HG02623 (cell line): Measurements from ENCODE around the gene TCHH.
"Not testable (repeated sequence)": the region's sequence is repeated elsewhere in the genome, so short reads cannot be mapped to it uniquely, and the experiment has no call there.

Source experiments
- ATAC-seq: cut with Tn5 transposase; IDR thresholded peaks from one replicate; pipeline ENCODE4 v1.9.1; 2021; ENCODE audit warnings: moderate library complexity; ENCODE audit not compliant: unreplicated experiment

The TCHH gene

DNA sequence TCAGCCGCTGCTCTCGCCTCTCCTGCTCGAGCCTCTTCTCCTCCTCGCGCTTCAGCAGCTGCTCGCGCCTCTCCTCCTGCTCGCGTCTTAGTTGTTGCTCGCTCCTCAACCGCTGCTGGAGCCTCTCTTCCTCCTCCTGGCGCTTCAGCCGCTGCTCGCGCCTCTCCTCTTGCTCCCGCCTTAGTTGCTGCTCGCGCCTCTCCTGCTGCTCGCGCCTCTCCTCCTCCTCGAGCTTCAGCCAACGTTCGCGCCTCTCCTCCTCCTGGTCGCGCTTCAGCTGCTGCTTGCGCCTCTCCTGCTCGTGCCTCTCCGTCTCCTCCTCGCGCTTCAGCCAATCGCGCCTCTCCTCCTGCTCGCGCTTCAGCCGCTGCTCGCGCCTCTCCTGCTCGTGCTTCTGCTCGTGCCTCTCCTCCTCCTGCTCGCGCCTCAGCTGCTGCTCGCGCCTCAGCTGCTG is 3.7 kb downstream of the TCHH start:
- ATAC-seq: no peak

DNA sequence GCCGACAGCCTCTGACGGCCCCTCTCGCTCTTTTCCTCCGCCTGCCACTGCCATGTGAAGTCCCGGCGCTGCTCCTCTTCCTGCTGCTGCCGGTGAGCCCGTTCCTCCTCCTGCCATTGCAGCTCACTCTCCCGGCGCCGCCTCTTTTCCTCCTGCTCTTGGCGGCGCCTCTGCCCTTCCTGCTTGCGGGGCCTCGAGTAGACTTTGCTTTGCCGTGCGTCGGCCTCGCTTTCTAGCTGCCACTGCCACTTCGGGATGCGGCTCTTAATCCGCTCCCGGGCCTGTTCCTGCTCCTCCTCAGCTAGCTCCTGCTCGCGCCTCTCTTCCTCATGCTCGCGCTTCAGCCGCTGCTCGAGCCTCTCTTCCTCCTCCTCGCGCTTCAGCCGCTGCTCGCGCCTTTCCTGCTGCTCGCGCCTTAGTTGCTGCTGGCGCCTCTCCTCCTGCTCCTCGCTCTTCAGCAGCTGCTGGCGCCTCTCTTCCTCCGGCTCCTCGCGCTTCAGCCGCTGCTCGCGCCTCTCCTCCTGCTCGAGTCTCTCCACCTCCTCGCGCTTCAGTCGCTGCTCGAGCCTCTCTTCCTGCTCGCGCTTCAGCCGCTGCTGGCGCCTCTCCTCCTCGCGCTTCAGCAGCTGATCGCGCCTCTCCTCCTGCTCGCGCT is 4.3 kb downstream of the TCHH start:
- no peak for ATAC-seq

DNA sequence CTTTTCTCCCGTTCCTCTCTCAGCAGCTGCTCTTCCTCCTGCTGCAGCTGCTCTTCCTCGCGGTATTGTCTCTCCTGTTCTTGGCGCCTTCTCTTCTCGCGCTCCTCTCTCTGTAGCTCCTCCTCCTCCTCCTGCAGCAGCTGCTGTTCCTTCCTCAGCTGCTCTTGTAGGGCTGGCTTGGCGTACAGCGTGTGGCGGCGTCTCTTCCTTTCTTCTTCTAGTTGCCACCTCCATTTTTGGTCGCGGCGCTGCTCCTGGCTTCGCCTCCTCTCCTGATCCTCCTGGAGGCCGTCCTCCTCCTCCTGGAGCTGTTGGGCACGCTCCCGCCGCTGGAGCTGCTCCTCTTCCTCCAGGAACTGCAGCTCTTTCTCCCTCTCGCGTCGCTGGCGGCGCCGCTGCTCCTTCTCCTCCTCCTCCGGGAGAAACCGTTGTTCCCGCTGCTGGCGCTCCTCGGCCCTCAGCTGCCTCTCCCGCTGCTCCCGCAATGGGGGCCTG is 4.8 kb downstream of the TCHH start:
- ATAC-seq: no peak

DNA sequence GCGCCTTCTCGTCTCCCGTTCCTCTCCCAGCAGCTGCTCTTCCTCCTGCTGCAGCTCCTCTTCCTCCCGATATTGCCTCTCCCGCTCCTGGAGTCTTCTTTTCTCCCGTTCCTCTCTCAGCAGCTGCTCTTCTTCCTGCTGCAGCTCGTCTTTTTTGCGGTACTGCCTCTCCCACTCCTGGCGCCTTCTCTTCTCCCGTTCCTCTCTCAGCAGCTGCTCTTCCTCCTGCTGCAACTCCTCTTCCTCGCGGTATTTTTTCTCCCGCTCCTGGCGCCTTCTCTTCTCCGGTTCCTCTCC is 5.3 kb downstream of the TCHH start:
- ATAC-seq: no peak

DNA sequence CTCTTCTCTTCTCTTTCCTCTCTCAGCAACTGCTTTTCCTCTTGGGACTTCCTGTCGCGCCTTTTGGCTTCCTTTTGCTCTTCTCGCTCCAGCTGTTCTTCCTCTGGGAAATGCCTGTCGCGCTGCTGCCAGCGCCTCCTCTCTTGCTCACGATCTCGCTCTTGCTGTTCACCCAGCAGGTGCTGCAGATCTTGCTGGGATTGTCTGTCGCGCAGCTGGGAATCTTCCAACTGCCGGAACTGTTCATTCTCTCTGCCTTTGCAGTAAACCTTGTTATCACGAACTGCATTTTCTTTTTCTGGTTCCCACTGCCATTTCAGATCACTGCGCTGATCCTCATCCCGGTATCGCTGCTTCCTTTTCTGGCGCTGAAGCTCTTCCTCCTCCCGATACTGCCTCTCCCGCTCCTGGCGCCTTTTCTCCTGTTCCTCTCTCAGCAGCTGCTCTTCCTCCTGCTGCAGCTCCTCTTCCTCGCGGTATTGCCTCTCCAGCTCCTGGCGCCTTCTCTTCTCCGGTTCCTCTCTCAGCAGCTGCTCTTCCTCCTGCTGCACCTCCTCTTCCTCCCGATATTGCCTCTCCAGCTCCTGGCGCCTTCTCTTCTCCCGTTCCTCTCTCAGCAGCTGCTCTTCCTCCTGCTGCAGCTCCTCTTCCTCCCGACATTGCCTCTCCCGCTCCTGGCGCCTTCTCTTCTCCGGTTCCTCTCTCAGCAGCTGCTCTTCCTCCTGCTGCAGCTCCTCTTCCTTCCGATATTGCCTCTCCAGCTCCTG is 5.8 kb downstream of the TCHH start:
- ATAC-seq: no peak

DNA sequence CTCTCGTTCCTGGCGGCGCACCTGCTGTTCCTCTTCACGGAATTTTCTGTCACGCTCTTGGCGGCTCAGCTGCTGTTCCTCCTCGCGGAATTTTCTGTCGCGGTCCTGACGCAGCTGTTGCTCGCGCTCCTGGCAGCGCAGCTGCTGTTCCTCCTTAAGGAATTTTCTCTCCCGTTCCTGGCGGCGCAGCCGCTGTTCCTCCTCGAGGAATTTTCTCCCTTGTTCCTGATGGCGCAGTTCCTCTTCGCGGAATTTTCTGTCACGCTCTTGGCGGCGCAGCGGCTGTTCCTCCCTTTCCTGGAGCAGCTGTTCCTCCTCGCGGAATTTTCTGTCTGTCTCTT is 6.4 kb downstream of the TCHH start:
- ATAC-seq: no peak

DNA sequence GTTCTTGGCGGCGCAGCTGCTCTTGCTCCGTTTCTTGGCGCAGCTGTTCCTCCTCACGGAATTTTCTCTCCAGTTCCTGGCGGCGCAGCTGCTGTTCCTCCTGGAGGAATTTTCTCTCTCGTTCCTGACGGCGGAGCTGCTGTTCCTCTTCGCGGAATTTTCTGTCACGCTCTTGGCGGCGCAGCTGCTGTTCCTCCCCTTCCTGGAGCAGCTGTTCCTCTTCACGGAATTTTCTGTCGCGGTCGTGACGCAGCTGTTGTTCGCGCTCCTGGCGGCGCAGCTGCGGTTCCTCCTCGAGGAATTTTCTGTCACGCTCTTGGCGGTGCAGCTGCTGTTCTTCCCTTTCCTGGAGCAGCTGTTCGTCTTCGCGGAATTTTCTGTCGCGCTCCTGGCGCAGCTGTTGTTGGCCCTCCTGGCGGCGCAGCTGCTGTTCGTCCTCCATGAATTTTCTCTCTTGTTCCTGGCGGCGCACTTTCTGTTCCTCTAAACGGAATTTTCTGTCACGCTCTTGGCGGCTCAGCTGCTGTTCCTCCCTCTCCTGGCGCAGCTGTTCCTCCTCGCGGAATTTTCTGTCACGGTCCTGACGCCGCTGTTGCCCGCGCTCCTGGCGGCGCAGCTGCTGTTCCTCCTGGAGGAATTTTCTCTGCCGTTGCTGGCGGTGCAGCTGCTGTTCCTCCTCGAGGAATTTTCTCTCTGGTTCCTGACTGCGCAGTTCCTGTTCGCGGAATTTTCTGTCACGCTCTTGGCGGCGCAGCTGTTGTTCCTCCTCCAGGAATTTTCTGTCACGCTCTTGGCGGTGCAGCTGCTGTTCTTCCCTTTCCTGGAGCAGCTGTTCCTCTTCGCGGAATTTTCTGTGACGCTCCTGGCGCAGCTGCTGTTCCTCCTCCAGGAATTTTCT is 7.0 kb downstream of the TCHH start:
- no peak for ATAC-seq

DNA sequence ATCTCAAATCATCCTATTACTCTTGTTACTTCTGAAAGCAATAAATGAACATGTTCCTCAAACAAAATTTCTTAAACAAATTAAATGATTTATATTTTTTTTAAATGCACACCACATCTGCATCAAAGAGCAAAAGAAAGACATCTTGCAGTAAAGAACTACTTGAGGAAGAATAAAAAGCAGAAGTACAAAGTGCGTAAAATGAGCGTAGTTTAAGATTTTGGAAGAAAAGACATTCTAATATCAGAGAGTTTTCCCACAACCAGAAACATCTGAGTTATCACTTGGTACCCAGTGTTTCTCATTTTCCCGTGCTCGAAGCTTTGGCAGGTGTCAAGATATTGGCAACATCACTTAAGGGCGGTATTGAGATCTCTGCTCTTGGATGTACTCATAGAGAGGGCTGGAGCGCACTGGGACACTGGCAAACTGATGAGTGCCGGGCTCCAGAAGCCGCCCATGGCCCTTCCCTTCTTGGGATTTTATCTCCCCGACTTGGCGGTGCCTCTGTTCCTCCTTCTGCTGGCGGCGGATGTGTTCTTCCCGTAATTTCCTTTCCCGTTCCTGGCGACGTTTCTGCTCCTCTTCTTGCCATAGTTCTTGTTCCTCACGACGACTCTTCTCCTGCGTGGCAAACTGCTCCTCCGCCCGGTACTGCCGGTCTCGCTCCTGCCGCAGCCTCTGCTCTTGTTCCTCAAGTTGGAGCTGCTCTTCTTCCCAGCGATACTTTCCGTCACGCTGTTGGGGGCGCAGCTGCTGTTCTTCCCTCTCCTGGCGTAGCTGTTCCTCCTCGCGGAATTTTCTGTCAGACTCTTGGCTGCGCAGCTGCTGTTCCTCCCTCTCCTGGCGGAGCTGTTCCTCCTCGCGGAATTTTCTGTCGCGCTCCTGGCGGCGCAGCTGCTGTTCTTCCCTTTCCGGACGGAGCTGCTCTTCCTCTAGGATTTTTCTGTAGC is 7.9 kb downstream of the TCHH start:
- ATAC-seq: no peak

DNA sequence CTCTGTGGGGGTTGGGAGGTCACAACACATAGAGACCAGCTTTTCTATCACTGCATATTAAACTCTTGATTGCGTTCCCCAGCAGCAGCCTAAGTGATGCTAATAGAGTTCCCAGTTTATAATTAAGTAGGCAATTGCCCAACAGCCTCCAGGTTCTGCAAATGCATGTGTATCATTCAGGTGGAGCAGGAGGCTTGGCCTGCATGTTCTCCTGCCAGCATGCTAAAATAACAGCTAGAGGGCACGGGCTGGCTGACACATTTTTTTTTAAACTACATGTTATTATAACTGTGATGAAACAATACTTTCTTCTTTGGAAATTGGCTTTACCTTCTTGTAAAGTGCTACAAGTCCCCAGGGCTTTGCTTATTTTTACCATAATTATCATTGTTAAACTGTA is 10.4 kb downstream of the TCHH start:
- ATAC-seq: no peak

DNA sequence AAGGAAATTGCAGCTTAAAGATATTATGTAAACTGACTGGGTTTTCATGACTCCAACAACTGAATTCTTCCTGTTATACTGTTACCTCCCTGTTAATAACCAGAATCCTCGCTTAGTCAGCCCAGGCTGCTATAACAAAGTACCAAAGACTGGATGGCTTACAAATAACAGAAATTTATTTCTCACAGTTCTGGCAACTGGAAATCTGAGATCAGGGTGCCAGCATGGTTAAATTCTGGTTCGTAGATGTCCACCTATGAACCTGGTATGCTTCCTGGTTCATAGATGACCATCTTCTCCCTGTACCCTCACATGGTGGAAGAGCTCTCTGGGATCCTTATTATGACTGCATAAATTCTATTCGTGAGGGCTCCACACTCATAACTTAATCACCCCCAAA is 18.3 kb downstream of the TCHH start:
- no peak for ATAC-seq

DNA sequence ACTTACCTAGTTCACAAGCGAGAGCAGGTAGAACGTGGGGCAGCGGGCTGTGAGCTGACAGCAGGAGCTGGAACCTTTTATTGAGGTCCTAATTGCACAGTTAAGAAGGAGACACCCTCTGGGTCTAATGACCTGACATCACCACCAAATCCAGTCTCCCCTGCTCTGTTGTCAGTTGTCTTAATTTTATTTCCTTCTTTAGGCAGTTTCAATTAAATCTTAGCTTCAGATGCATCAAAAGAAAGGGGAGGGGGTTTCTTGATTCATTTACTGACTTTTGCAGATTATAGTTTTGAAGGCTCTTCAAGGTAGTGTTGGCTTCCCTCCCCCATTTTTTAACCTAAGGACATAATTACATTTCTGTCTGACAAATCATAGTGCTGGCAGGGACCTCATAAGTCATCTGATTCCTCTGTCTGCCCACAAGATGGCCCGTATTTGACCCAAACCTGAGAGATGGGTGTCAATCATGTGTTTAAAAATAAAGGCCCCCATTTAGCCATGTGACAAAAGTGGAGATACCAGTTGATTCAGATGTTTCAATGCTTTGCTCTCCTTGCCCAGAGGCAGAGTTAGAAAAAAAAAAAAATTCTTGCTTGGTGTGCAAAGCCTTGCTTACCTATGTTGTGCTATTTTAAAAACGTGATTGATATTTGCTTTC is 26.1 kb downstream of the TCHH start, which contains the start of gene TCHHL1:
TSS of gene TCHHL1 (minus strand) at position 51 of the 661 bp plus-strand sequence. CDS start 921 bp downstream, outside the sequence.
- no peak for ATAC-seq

DNA sequence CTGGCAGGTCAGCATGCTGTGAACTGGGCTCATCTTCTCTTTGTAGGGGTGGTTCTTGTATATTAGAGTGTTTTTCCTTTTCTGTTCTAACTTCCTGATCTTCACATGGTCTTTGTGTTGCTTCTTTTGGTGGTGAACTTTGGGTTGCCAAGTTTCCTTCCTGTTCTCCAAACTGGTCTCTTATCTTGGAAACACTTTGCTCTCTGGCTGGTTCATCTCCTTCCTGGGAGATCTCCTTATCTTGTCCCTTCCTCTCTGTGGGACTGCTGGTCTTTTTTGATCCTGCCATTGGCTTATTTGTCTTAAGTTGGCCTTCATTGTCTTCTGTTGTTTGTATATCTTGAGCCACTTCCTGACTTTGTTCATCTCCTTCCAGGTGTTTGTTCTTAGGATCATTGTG is 28.5 kb downstream of the TCHH start:
- ATAC-seq: no peak

DNA sequence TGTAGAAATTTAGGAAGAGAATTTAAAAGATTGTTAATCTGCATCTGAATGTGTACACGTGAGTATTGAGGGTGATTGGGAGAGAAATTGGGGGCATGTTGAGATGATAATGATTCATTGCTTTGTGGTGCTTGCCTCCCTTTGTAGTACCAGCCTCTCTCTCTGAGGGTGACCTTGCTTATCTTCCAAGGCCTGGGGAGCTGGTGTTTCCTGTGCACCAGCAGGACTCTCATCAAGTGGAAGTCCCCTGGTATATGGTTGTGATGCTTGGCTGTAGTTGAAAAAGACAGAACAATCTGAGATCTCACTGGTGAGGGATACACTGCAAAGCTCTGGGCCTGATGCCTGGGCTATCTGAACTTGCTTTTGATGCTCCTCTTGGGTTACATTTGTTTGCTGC is 30.4 kb downstream of the TCHH start:
- ATAC-seq: no peak

DNA sequence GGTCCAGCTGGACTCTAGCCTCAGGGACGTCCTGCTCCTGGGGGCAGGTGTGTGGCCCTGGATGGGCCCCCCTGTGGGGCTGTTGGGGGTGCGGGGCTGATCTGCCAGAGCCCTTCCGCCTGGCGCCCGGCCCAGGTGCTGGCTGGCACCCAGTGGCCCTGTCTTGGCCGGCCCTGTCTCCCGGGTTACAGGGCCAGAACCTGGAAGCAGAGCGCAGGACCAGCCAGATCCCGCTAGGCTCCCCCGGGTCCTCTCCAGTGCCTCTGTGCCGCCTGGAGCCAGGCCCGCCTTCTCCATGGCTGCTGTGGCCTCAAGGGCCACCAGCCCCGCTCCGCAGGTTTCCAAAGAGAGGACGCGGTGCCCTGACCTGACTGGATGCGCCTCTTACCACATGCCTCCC is 34.2 kb downstream of the TCHH start:
- not testable (repeated sequence) for ATAC-seq

DNA sequence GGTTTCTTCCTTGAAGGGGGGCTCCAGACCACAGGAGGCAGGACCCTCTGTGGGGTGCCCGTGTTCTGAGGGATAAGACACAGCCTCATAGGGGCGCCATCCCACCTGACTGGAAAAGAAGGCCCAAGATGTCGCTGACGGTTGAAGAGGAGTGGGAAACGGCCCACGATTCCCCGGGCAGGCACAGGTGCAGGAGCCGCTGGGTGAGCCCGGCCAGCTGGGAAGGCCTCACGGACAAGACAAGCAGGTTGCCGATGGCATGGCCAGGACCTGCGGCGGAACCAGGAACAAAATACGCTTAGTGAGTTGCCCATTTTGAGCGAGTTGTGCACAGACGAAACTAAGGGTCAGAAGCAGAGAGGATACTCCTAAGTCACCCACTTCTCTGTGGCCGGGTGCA is 34.8 kb downstream of the TCHH start:
- not testable (repeated sequence) for ATAC-seq

DNA sequence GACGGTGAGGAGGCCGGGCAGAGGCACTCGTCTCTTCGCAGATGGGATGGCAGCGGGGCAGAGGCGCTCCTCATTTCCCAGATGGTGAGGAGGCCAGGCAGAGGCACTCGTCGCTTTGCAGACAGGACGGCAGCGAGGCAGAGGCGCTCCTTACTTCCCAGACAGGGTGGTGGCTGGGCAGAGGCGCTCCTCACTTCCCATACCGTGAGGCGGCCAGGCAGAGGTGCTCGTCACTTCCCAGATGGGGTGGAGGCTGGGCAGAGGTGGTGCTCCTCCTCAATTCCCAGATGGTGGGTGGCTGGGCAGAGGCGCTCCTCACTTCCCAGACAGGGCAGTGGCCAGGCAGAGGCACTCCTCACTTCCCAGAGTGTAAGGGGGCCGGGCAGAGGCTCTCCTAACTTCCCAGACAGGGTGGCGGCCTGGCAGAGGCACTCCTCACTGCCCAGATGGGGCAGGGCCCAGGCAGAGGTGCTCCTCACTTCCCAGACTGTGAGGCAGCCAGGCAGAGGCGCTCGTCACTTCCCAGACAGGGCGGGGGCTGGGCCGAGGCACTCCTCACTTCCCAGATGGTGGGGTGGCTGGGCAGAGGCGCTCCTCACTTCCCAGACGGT is 36.3 kb downstream of the TCHH start:
- ATAC-seq: no peak

DNA sequence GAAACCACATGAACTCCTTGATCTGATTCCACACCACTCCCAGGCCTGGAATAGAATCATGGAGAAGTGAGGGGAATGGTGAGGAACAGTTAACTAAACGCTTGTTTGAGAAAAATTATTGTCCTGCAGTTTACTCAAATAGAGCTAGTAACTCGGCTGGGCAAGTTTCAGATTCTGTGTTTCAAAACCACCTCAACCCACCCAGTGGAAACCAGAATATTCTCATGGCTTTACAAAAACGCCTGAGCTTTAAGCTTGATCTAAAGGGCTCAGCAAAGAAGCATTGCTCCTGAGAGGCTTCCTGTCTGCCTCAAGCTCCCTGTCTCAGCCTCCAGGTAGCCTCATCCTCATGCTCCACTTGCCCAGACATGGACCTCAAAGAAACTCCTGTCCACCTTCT is 42.9 kb downstream of the TCHH start:
- no peak for ATAC-seq

DNA sequence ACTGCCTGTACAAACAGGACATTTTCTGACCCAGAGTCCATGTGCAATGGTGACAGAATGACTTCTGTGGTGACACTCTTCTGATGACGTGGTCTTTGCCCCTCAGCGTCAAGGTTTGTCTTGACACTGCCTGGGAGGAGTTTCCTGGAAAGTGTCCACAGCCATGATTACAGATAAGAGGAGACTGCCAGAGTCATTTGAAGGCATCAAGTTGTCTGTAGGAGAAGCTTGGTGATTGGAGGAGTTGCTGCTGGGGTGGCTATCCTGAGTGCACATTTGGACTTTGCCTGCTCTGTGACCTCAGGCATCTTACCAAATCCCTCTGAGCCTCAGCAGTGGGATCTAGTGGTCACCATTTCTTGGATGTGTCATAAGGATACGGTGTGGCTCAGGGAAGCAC is 44.1 kb downstream of the TCHH start:
- no peak for ATAC-seq

DNA sequence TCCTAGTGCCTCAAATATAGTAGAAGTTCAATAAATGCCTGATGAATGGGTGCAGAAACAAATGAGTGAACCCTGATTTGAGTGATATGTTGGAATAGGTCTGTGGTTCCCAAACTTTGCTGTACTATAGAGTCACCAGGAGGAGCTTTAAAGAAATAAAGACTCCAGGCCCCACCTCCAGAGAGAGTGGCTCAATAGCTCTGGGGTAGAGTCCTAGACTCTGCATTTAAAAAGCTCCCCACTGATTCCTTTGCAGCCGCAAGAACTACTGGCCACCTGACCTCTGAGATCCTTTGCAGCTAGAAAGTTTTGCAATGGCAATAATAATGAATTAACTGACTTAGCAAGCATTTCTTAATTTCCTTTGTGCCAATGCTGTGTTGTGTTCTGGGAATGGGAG is 47.3 kb downstream of the TCHH start:
- no peak for ATAC-seq

DNA sequence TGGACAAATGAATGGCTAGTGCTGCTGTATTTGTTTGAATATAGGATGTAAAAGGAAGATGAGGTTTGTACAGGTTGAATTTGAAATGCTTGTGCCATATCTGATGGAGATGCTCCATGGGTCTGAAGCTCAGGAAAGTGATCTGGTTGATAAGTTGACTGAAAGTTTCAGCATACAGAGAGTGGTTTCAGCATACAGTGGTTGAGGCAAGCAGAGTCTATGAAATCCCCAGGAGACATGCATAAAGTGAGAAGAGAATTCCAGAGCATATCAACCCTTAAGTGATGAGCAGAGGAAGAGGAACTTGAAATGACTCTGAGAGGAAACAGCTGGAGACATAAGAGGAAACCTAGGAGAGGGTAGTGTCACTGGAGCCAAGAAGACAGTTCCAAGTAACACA is 48.1 kb downstream of the TCHH start:
- ATAC-seq: no peak
